ENCODE results near the gene CNTNAP1. TPM values are rescaled to one million over a fixed set of nuclear protein-coding genes. Genes with fewer than 3 reads are reported as not detected.

CNTNAP1 gene
- total and polyA plus RNA-seq, 9 of the 15 experiments (the other 6 are each of a cell fraction or from before 2014, with no cell fraction given): 0.10 to 1.8 (median 0.62) TPM

DNA sequence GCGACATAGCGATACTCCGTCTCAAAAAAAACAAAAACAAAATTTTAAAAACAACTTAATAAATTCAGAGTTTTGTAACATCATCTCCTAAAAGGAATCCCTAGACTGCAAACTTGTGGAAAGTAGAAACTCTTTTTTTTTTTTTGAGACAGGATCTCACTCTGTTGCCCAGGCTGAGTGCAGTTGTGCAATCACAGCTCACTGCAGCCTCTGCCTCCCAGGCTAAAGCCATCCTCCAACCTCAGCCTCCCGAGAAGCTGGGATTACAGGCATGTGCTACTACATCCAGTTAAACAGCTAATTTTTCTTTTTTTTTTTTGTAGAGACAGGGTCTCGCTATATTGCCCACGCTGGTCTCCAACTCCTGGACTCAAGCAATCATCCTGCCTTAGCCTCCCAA, 42.8 kb downstream of the CNTNAP1 start:
- intact Hi-C loops (cut with micrococcal nuclease): no loop called here
- H3K27me3 ChIP-seq (ENCODE audit: control insufficient read depth in 2 of 2, insufficient read depth in 2 of 2, low read length in 2 of 2): no peaks in the 10 kb centered on the region
- TF ChIP-seq RBM25 (IDR thresholded peaks at IDR 0.05; ENCODE audit: low read depth, low read length, severe bottlenecking): peak; percentile 17
- TF ChIP-seq ZNF121 (CRISPR knock-in tag; conservative IDR thresholded peaks at IDR 0.05): peak; percentile 86
- TF ChIP-seq, protein P1, sequence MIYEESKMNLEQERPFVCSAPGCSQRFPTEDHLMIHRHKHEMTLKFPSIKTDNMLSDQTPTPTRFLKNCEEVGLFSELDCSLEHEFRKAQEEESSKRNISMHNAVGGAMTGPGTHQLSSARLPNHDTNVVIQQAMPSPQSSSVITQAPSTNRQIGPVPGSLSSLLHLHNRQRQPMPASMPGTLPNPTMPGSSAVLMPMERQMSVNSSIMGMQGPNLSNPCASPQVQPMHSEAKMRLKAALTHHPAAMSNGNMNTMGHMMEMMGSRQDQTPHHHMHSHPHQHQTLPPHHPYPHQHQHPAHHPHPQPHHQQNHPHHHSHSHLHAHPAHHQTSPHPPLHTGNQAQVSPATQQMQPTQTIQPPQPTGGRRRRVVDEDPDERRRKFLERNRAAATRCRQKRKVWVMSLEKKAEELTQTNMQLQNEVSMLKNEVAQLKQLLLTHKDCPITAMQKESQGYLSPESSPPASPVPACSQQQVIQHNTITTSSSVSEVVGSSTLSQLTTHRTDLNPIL (CRISPR knock-in tag; IDR thresholded peaks at IDR 0.05): no peak
- peak; percentile 24; the same call in 1 of the 2 replicates for TF ChIP-seq CEBPG (CRISPR knock-in tag; IDR thresholded peaks at IDR 0.05)
- 0 out of 4 replicates have a peak, but pooled peaks of 1 of the 2 experiments have one; percentile 20 for TF ChIP-seq CEBPG (tag; conservative IDR thresholded peaks at IDR 0.05 in 1 of 2, IDR thresholded peaks at IDR 0.05 in 1 of 2)
- TF ChIP-seq CEBPB (tag; IDR thresholded peaks at IDR 0.05): peak; percentile 82
- in situ Hi-C loops (cut with MboI): loop anchor here (10.0 kb wide), 1 partner anchor 210 kb away; no protein-coding TSS in a partner anchor
- DNase-seq (ENCODE audit: extremely low read depth in 1 of 4, low spot score in 3 of 4): no peak
- no peak overlapping the region for H3K4me3 ChIP-seq
- 87% methylated on average over 5 of the region's 6 CpGs for WGBS (ENCODE audit: insufficient coverage, low coverage, missing lambda C conversion rate)
- H3K27ac ChIP-seq (ENCODE audit: extremely low read depth, low read depth, low read length): no peak overlapping the region
- CTCF ChIA-PET (ENCODE audit: low intra/inter-chr PET ratio): interaction anchor here (0.7 kb wide), 1 partner anchor 102 kb away, joined by 3 read pairs; no protein-coding TSS in a partner anchor
- H3K4me2 ChIP-seq (ENCODE audit: insufficient read depth, low read length): no peak overlapping the region
- ATAC-seq: no peak
- H2AFZ ChIP-seq (ENCODE audit: low read depth, low read length): no peak overlapping the region
- H3K36me3 ChIP-seq (ENCODE audit: control insufficient read depth, insufficient read depth, low read length): peaks cover 53% of the 10 kb centered on the region
- no peak for FAIRE-seq
- H4K20me1 ChIP-seq (replicated peaks; ENCODE audit: control insufficient read depth, insufficient read depth, low read length): no peaks in the 10 kb centered on the region
- H3K9ac ChIP-seq (ENCODE audit: insufficient read depth in 1 of 2, low read depth in 2 of 2, low read length in 2 of 2): no peak overlapping the region
- H3K9me1 ChIP-seq (ENCODE audit: control insufficient read depth, insufficient read depth, low read length): no peaks in the 10 kb centered on the region
- no peaks in the 10 kb centered on the region for H3K79me2 ChIP-seq (ENCODE audit: control insufficient read depth, insufficient read depth, low read length)
- no peaks in the 10 kb centered on the region for H3K9me3 ChIP-seq (replicated peaks; ENCODE audit: control insufficient read depth, insufficient read depth, low read depth, low read length)
- POLR2A ChIA-PET: interaction anchor here (0.9 to 1.3 kb wide), 2 partner anchors 17 to 38 kb away, joined by 3 to 4 read pairs; no protein-coding TSS in a partner anchor
- no TSS peak for BruUV-seq (replicated peaks)
- H3K4me1 ChIP-seq (replicated peaks in 1 of 2; ENCODE audit: control insufficient read depth in 2 of 2, insufficient read depth in 2 of 2, low read length in 2 of 2): no peaks in the 10 kb centered on the region

All from K562 (cell line).